ENCODE results near the gene RNF217. TPM values are rescaled to one million over a fixed set of nuclear protein-coding genes. Genes with fewer than 3 reads are reported as not detected.

The RNF217 gene
- total RNA-seq, 1 donor from 2014 or later = 49.8 TPM

DNA sequence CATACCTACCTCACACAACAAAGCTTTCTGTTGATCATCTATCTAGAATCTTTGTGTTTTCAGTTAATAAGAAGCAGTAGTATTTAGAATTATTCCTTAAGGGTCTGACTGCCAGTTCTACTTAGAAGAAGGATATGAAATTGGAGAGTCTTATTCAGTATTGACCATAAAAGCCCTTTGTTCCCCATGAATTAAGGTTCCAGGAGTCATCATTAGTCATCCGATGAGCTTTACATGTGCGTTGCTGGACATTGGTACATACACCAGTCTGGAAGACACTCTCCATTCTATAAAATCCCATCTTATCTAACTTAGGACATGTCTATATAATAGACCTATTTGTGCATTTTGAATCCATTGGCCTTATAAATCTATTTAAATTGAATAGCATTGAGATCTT, 34.4 kb upstream of the RNF217 start:
- no peaks in the 10 kb centered on the region for H3K27me3 Mint-ChIP-seq (ENCODE audit: low read depth)
- TF ChIP-seq, protein P1, sequence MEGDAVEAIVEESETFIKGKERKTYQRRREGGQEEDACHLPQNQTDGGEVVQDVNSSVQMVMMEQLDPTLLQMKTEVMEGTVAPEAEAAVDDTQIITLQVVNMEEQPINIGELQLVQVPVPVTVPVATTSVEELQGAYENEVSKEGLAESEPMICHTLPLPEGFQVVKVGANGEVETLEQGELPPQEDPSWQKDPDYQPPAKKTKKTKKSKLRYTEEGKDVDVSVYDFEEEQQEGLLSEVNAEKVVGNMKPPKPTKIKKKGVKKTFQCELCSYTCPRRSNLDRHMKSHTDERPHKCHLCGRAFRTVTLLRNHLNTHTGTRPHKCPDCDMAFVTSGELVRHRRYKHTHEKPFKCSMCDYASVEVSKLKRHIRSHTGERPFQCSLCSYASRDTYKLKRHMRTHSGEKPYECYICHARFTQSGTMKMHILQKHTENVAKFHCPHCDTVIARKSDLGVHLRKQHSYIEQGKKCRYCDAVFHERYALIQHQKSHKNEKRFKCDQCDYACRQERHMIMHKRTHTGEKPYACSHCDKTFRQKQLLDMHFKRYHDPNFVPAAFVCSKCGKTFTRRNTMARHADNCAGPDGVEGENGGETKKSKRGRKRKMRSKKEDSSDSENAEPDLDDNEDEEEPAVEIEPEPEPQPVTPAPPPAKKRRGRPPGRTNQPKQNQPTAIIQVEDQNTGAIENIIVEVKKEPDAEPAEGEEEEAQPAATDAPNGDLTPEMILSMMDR (IDR thresholded peaks at IDR 0.05; ENCODE audit: unreplicated experiment) = no peak
- DNase-seq (ENCODE audit: low spot score in 2 of 2, unreplicated experiment in 2 of 2) = no peak
- H3K9me3 Mint-ChIP-seq = peaks cover 4% of the 10 kb centered on the region
- H3K4me3 Mint-ChIP-seq = no peak overlapping the region
- H3K27ac Mint-ChIP-seq = no peak overlapping the region
- H3K4me1 Mint-ChIP-seq = no peaks in the 10 kb centered on the region
- peaks cover 12% of the 10 kb centered on the region for H3K36me3 Mint-ChIP-seq

- TF ChIP-seq, protein P1 (IDR thresholded peaks at IDR 0.05; ENCODE audit: unreplicated experiment) = no peak
- Mint-ChIP-seq H3K4me1 (no peaks in the 10 kb centered on the region), H3K27me3 (ENCODE audit: low read depth) (no peaks in the 10 kb centered on the region), H3K27ac (no peak overlapping the region), H3K9me3 (no peaks in the 10 kb centered on the region), H3K36me3 (peaks cover 9% of the 10 kb centered on the region), H3K4me3 (no peak overlapping the region)
- DNase-seq (ENCODE audit: low spot score in 2 of 2, unreplicated experiment in 2 of 2) = no peak
These were observed 33.4 kb upstream of the RNF217 start for GRCh38 chr6:124928851-124929250.

DNA sequence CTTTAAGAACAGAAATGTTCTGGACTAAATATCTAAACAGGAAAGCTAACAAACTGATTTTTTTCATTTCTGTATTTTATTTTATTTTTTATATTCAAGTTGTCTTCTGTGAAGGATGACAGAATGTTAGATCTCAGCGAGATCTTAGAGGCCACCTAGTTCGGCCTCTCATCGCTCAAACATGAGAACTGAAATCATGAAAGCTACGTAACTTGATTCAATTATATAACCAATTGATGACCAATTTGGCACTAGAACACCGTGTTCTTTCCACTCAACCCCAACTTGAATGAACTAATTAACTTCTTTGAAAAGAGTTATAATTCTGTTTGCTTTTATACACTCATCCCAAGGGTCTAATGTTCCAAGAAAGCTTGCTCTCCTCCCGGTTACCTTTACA, 24.6 kb upstream of the RNF217 start:
- Mint-ChIP-seq H3K4me3 (no peak overlapping the region), H3K27me3 (ENCODE audit: low read depth) (no peaks in the 10 kb centered on the region), H3K9me3 (no peaks in the 10 kb centered on the region), H3K27ac (no peak overlapping the region), H3K36me3 (peaks cover 5% of the 10 kb centered on the region), H3K4me1 (no peaks in the 10 kb centered on the region)
- TF ChIP-seq, protein P1 (IDR thresholded peaks at IDR 0.05; ENCODE audit: unreplicated experiment) = no peak
- DNase-seq (ENCODE audit: low spot score in 2 of 2, unreplicated experiment in 2 of 2) = no peak

DNA sequence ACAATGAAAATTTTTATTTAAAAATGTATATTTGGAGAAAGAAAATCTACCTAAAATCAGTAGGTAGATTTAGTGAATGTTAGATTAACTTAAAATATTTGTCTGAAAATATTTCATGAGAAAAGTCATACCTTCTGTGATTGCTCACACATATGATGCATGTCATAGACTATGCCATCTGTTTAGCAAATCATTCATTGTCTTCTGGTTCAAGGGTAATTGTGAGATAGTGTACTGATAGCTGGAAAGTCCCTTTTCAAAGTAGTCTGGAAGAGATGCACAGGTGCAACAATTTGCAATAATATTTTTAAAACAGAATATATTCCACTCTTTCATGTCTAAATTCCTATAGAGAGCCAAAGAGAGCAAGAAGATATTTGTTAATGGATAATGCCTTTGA, 21.0 kb upstream of the RNF217 start:
- peaks cover 10% of the 10 kb centered on the region for H3K36me3 Mint-ChIP-seq
- H3K4me3 Mint-ChIP-seq = no peak overlapping the region
- H3K9me3 Mint-ChIP-seq = peaks cover 22% of the 10 kb centered on the region
- TF ChIP-seq, protein P1 (IDR thresholded peaks at IDR 0.05; ENCODE audit: unreplicated experiment) = no peak
- DNase-seq (ENCODE audit: low spot score in 2 of 2, unreplicated experiment in 2 of 2) = no peak
- H3K27ac Mint-ChIP-seq = no peak overlapping the region
- H3K27me3 Mint-ChIP-seq (ENCODE audit: low read depth) = no peaks in the 10 kb centered on the region
- no peaks in the 10 kb centered on the region for H3K4me1 Mint-ChIP-seq

- TF ChIP-seq, protein P1 (IDR thresholded peaks at IDR 0.05; ENCODE audit: unreplicated experiment) = no peak
- Mint-ChIP-seq H3K4me3 (no peak overlapping the region), H3K27me3 (ENCODE audit: low read depth) (no peaks in the 10 kb centered on the region), H3K36me3 (peaks cover 16% of the 10 kb centered on the region), H3K9me3 (peaks cover 29% of the 10 kb centered on the region), H3K27ac (no peak overlapping the region), H3K4me1 (no peaks in the 10 kb centered on the region)
- no peak for DNase-seq (ENCODE audit: low spot score in 2 of 2, unreplicated experiment in 2 of 2)
These were observed 18.6 kb upstream of the RNF217 start for GRCh38 chr6:124943658-124944057.

- TF ChIP-seq, protein P1 (IDR thresholded peaks at IDR 0.05; ENCODE audit: unreplicated experiment) = no peak
These were observed 14.2 kb upstream of the RNF217 start for GRCh38 chr6:124947971-124948451.

More at GRCh38 chr6:124947971-124948451, 14.2 kb upstream of the RNF217 start:
- Mint-ChIP-seq H3K9me3 (peaks cover 29% of the 10 kb centered on the region), H3K4me1 (no peaks in the 10 kb centered on the region), H3K4me3 (no peak overlapping the region), H3K36me3 (peaks cover 16% of the 10 kb centered on the region), H3K27ac (no peak overlapping the region), H3K27me3 (ENCODE audit: low read depth) (no peaks in the 10 kb centered on the region)
- DNase-seq (ENCODE audit: low spot score in 2 of 2, unreplicated experiment in 2 of 2) = no peak

All from mesothelial cell of epicardium (in vitro differentiated cells).